Vagina (tissue), 2 donors: ENCODE measurements around the gene MALRD1.

Experiments used
- CTCF ChIP-seq, 3 experiments: fragments of 450-650 bp in 2 of 3; fragments of 200-600 bp in 1 of 3; sonication (generic) in 1 of 3; IDR thresholded peaks; one replicate each; pipeline ENCODE4 v1.5.1; 2017 to 2019; ENCODE audit warnings: antibody characterized with exemption in 3 of 3, mild to moderate bottlenecking in 2 of 3, moderate library complexity in 2 of 3
- POLR2A ChIP-seq, 2 donors: fragments of 450-650 bp; IDR thresholded peaks; one replicate each; pipeline ENCODE4 v1.6.1; 2017; ENCODE audit warnings: antibody characterized with exemption in 2 of 2, mild to moderate bottlenecking in 2 of 2, moderate library complexity in 2 of 2
- POLR2AphosphoS5 ChIP-seq, 2 donors: sonication (generic); formaldehyde crosslinking; IDR thresholded peaks; one replicate each; pipeline ENCODE4 v1.9.0; 2017; ENCODE audit warnings: antibody characterized with exemption in 2 of 2, mild to moderate bottlenecking in 2 of 2, low read depth in 1 of 2; ENCODE audit not compliant: insufficient read depth in 1 of 2

GRCh38 chr10:19505320-19506312, 457.0 kb downstream of the MALRD1 start:
- TF ChIP-seq CTCF (IDR thresholded peaks at IDR 0.05): no peak
- no peak for TF ChIP-seq POLR2A (IDR thresholded peaks at IDR 0.05)
- no peak for TF ChIP-seq POLR2AphosphoS5 (IDR thresholded peaks at IDR 0.05; ENCODE audit: insufficient read depth in 1 of 2, low read depth in 1 of 2)
